Hematopoietic multipotent progenitor cell (in vitro differentiated cells): ENCODE results near the gene SLC25A13. TPM values are rescaled to one million over a fixed set of nuclear protein-coding genes. Genes with fewer than 3 reads are reported as not detected.
"Not testable (repeated sequence)": the region's sequence is repeated elsewhere in the genome, so short reads cannot be mapped to it uniquely, and the experiment has no call there.

Experiments
- DNase-seq, 3 donors: peaks; one replicate each; pipeline ENCODE4 v3.0.0-alpha.2; 2011 to 2015; ENCODE audit warnings: low read depth in 2 of 3, low spot score in 2 of 3
- total RNA-seq: library from RNA; depleted of rRNA; stranded (reverse); fragments of >200 nt; gene quantifications from one replicate; pipeline ENCODE4 v1.2.3, GENCODE V29; 2012

Gene SLC25A13
- total RNA-seq, 1 donor, result 10.5 TPM

GRCh38 chr7:96173781-96174180 lies 148.1 kb downstream of the SLC25A13 start:
- peak in 2 of 3 donors; percentile 8 to 22 for DNase-seq

- no peak for DNase-seq
Observed at GRCh38 chr7:96169439-96169838, 152.5 kb downstream of the SLC25A13 start.

- DNase-seq, result no peak
Observed at GRCh38 chr7:96167424-96167823, 154.5 kb downstream of the SLC25A13 start.

GRCh38 chr7:96161897-96162296 lies 160.0 kb downstream of the SLC25A13 start:
- DNase-seq, result no peak

- DNase-seq, result no peak
Observed at GRCh38 chr7:96157856-96158255, 164.0 kb downstream of the SLC25A13 start.

- DNase-seq, result not testable (repeated sequence)
Observed at GRCh38 chr7:96154506-96154905, 167.4 kb downstream of the SLC25A13 start.

- DNase-seq, result no peak
Observed at GRCh38 chr7:96152706-96153105, 169.2 kb downstream of the SLC25A13 start.

GRCh38 chr7:96151889-96152288 lies 170.0 kb downstream of the SLC25A13 start:
- no peak for DNase-seq

GRCh38 chr7:96144260-96144526 lies 177.7 kb downstream of the SLC25A13 start:
- DNase-seq, result no peak

GRCh38 chr7:96143495-96144259 lies 178.2 kb downstream of the SLC25A13 start:
- no peak for DNase-seq

GRCh38 chr7:96136600-96137239 lies 185.2 kb downstream of the SLC25A13 start:
- DNase-seq, result no peak

- DNase-seq, result no peak
Observed at GRCh38 chr7:96135241-96135640, 186.7 kb downstream of the SLC25A13 start.

GRCh38 chr7:96131525-96131924 lies 190.4 kb downstream of the SLC25A13 start:
- DNase-seq, result no peak

- DNase-seq, result no peak
Observed at GRCh38 chr7:96127746-96128145, 194.2 kb downstream of the SLC25A13 start.

GRCh38 chr7:96126382-96126781 lies 195.5 kb downstream of the SLC25A13 start:
- DNase-seq, result no peak

- no peak for DNase-seq
Observed at GRCh38 chr7:96122746-96123145, 199.2 kb downstream of the SLC25A13 start.

- DNase-seq, result no peak
Observed at GRCh38 chr7:96121752-96122151, 200.1 kb downstream of the SLC25A13 start.

- no peak for DNase-seq
Observed at GRCh38 chr7:96120445-96121225, 201.3 kb downstream of the SLC25A13 start.

- DNase-seq, result no peak
Observed at GRCh38 chr7:96118449-96119001, 203.4 kb downstream of the SLC25A13 start.

GRCh38 chr7:96116173-96116572 lies 205.7 kb downstream of the SLC25A13 start:
- no peak for DNase-seq

- DNase-seq, result no peak
Observed at GRCh38 chr7:96114190-96114589, 207.7 kb downstream of the SLC25A13 start.
